ENCODE results near the gene MVB12B. TPM values are rescaled to one million over a fixed set of nuclear protein-coding genes. Genes with fewer than 3 reads are reported as not detected.

The MVB12B gene
- total RNA-seq, 1 experiment from 2014 or later = 9.4 TPM

GRCh38 chr9:126293522-126293889 is 33.1 kb upstream of the MVB12B start:
- DNase-seq (ENCODE audit: low read depth, low spot score) = no peak
- ChIA-PET POLR2A (no interaction called here), CTCF (interaction anchor here (0.6 kb wide), 1 partner anchor 258 kb away, joined by 3 read pairs; no protein-coding TSS in a partner anchor)
- no TSS peak for BruUV-seq (replicated peaks)
- TF ChIP-seq TCF7L2 (IDR thresholded peaks at IDR 0.05; ENCODE audit: low read depth, low read length) (no peak), CTCF (IDR thresholded peaks at IDR 0.05) (peak; percentile 54)
- no peaks in the 10 kb centered on the region for H3K4me1 ChIP-seq (ENCODE audit: control insufficient read depth, insufficient read depth, low read length)
- H3K9me3 ChIP-seq (ENCODE audit: control insufficient read depth, insufficient read depth, low read depth, low read length) = no peaks in the 10 kb centered on the region
- no peaks in the 10 kb centered on the region for H3K36me3 ChIP-seq (ENCODE audit: control insufficient read depth, insufficient read depth, low read length)
- ATAC-seq = peak; percentile 52; the same call in 1 of the 2 replicates
- H3K4me3 ChIP-seq (ENCODE audit: low read depth in 2 of 2, low read length in 2 of 2) = no peak overlapping the region
- no peak overlapping the region for H3K27ac ChIP-seq (ENCODE audit: low read length)
- in situ Hi-C loops (cut with HindIII; ENCODE audit: low pct_unique_long_range_greater_than_20kb, low sequenced_read_pairs) = no loop called here
- no peaks in the 10 kb centered on the region for H3K27me3 ChIP-seq (ENCODE audit: control insufficient read depth, insufficient read depth, low read length)
- intact Hi-C loops (cut with micrococcal nuclease; ENCODE audit: unreplicated experiment) = no loop called here

- H3K4me1 ChIP-seq (ENCODE audit: control insufficient read depth, insufficient read depth, low read length) = no peaks in the 10 kb centered on the region
- CTCF ChIA-PET = no interaction called here
- H3K27ac ChIP-seq (ENCODE audit: low read length) = no peak overlapping the region
- no peak overlapping the region for H3K4me3 ChIP-seq (ENCODE audit: low read depth in 2 of 2, low read length in 2 of 2)
- DNase-seq (ENCODE audit: low read depth, low spot score) (no peak), ATAC-seq (no peak)
- H3K9me3 ChIP-seq (ENCODE audit: control insufficient read depth, insufficient read depth, low read depth, low read length) = no peaks in the 10 kb centered on the region
- no peak for TF ChIP-seq POLR2AphosphoS5 (IDR thresholded peaks at IDR 0.05; ENCODE audit: low read depth, low read length)
- TF ChIP-seq TCF7L2 (IDR thresholded peaks at IDR 0.05; ENCODE audit: low read depth, low read length) = no peak
- no peak for TF ChIP-seq REST (IDR thresholded peaks at IDR 0.05; ENCODE audit: insufficient read depth in 1 of 2, low read depth in 2 of 2, low read length in 1 of 2)
- no peak for TF ChIP-seq SIN3A (IDR thresholded peaks at IDR 0.05; ENCODE audit: borderline replicate concordance, insufficient read depth, low read depth, low read length)
- TF ChIP-seq CTCF (IDR thresholded peaks at IDR 0.05) = no peak
- in situ Hi-C loops (cut with HindIII; ENCODE audit: low pct_unique_long_range_greater_than_20kb, low sequenced_read_pairs) (no loop called here), intact Hi-C loops (cut with micrococcal nuclease; ENCODE audit: unreplicated experiment) (no loop called here)
- H3K36me3 ChIP-seq (ENCODE audit: control insufficient read depth, insufficient read depth, low read length) = no peaks in the 10 kb centered on the region
- BruUV-seq (replicated peaks) = no TSS peak
- POLR2A ChIA-PET = no interaction called here
- no peaks in the 10 kb centered on the region for H3K27me3 ChIP-seq (ENCODE audit: control insufficient read depth, insufficient read depth, low read length)
Observed at GRCh38 chr9:126294331-126295081, 32.1 kb upstream of the MVB12B start.
